NCI-H1417 treated with DMSO at 0.1 percent for 48 hours (cell line): ENCODE data around the gene PDHB.

ENCODE experiments used
- DNase-seq: peaks from one replicate; lab custom pipeline; 2025; lab: John Stamatoyannopoulos, UW

Gene PDHB

GRCh38 chr3:58398669-58399333, 34.8 kb downstream of the PDHB start:
- DNase-seq, result no peak

- DNase-seq, result no peak
These were observed 39.3 kb downstream of the PDHB start for GRCh38 chr3:58394339-58394738.

- no peak for DNase-seq
These were observed 41.5 kb downstream of the PDHB start for GRCh38 chr3:58392181-58392580.

- DNase-seq, result no peak
These were observed 42.3 kb downstream of the PDHB start for GRCh38 chr3:58391156-58391865.

- no peak for DNase-seq
These were observed 45.0 kb downstream of the PDHB start for GRCh38 chr3:58388550-58389091.

- no peak for DNase-seq
These were observed 45.7 kb downstream of the PDHB start for GRCh38 chr3:58387650-58388546.

GRCh38 chr3:58386626-58387365, 46.8 kb downstream of the PDHB start:
- DNase-seq, result no peak

GRCh38 chr3:58384381-58385090, 49.1 kb downstream of the PDHB start:
- DNase-seq, result no peak

GRCh38 chr3:58383904-58384303, 49.7 kb downstream of the PDHB start:
- no peak for DNase-seq

- no peak for DNase-seq
These were observed 50.2 kb downstream of the PDHB start for GRCh38 chr3:58383476-58383875.

- no peak for DNase-seq
These were observed 54.1 kb downstream of the PDHB start for GRCh38 chr3:58379351-58380073.

GRCh38 chr3:58377750-58378149, 55.9 kb downstream of the PDHB start:
- no peak for DNase-seq
